ENCODE data around the gene INSR.

Gene INSR

DNA sequence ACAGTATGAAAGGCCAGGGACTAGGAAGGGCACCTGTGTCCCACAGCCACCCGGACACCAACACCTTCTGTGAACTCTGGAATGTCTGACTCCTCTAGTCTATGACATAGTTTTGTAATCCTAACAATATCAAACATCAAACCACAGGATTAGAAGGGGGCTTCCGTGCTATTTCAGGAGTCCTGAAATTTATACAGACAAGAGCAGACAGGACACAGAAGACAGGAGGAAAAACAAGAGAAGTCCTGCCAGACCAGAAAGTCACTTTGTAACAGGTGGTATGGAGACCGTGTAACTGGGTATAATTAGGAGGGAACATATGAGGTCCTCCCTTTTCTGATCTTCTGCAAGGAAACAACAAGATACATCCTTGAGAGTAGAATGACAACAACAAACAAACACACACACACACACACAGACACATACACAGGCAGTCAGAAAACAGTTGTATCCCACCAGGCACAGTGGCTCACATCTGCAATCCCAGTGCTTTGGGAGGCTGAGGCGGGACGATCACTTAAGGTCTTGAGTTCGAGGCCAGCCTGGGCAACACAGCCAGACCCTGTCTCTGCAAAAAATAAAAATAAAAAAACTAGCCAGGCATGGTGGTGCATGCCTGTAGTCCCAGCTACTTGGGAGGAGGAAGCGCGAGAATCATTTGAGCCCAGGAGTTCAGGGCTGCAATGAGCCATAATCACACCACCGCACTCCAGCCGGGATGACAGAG lies 13.1 kb downstream of the INSR start:
- H3K27me3 Mint-ChIP-seq, result no peaks in the 10 kb centered on the region
- H3K4me1 Mint-ChIP-seq (ENCODE audit: low read depth), result peaks cover 19% of the 10 kb centered on the region
- no peaks in the 10 kb centered on the region for H3K9me3 Mint-ChIP-seq
- no peak overlapping the region for H3K4me3 Mint-ChIP-seq
- no peak overlapping the region for H3K27ac Mint-ChIP-seq
- peaks cover 7% of the 10 kb centered on the region for H3K36me3 Mint-ChIP-seq (ENCODE audit: low read depth)
- intact Hi-C loops (cut with micrococcal nuclease), result no loop called here

- H3K4me1 Mint-ChIP-seq (ENCODE audit: low read depth), result peaks cover 60% of the 10 kb centered on the region
- H3K9me3 Mint-ChIP-seq, result no peaks in the 10 kb centered on the region
- H3K36me3 Mint-ChIP-seq (ENCODE audit: low read depth), result no peaks in the 10 kb centered on the region
- no peak overlapping the region for H3K4me3 Mint-ChIP-seq
- intact Hi-C loops (cut with micrococcal nuclease), result no loop called here
- no peaks in the 10 kb centered on the region for H3K27me3 Mint-ChIP-seq
- H3K27ac Mint-ChIP-seq, result peak overlapping the region; percentile 49
Observed at GRCh38 chr19:7272856-7273578, 21.2 kb downstream of the INSR start.

GRCh38 chr19:7268705-7269098 lies 25.5 kb downstream of the INSR start:
- no peaks in the 10 kb centered on the region for H3K27me3 Mint-ChIP-seq
- peaks cover 70% of the 10 kb centered on the region for H3K4me1 Mint-ChIP-seq (ENCODE audit: low read depth)
- no peak overlapping the region for H3K4me3 Mint-ChIP-seq
- no peaks in the 10 kb centered on the region for H3K9me3 Mint-ChIP-seq
- peak overlapping the region; percentile 59 for H3K27ac Mint-ChIP-seq
- H3K36me3 Mint-ChIP-seq (ENCODE audit: low read depth), result peaks cover 15% of the 10 kb centered on the region
- intact Hi-C loops (cut with micrococcal nuclease), result no loop called here

- H3K9me3 Mint-ChIP-seq, result no peaks in the 10 kb centered on the region
- H3K27ac Mint-ChIP-seq, result peak overlapping the region; percentile 59
- H3K27me3 Mint-ChIP-seq, result no peaks in the 10 kb centered on the region
- intact Hi-C loops (cut with micrococcal nuclease), result no loop called here
- peaks cover 70% of the 10 kb centered on the region for H3K4me1 Mint-ChIP-seq (ENCODE audit: low read depth)
- peaks cover 15% of the 10 kb centered on the region for H3K36me3 Mint-ChIP-seq (ENCODE audit: low read depth)
- H3K4me3 Mint-ChIP-seq, result peak overlapping the region; percentile 48
Observed at GRCh38 chr19:7267792-7268704, 26.2 kb downstream of the INSR start.

- Mint-ChIP-seq H3K4me1 (ENCODE audit: low read depth) (peaks cover 57% of the 10 kb centered on the region), H3K36me3 (ENCODE audit: low read depth) (peaks cover 22% of the 10 kb centered on the region), H3K27ac (no peak overlapping the region), H3K27me3 (no peaks in the 10 kb centered on the region), H3K4me3 (no peak overlapping the region), H3K9me3 (no peaks in the 10 kb centered on the region)
- intact Hi-C loops (cut with micrococcal nuclease), result no loop called here
Observed at GRCh38 chr19:7266832-7267231, 27.4 kb downstream of the INSR start.

GRCh38 chr19:7265963-7266362 lies 28.3 kb downstream of the INSR start:
- Mint-ChIP-seq H3K4me3 (no peak overlapping the region), H3K27me3 (no peaks in the 10 kb centered on the region)
- intact Hi-C loops (cut with micrococcal nuclease), result no loop called here

DNA sequence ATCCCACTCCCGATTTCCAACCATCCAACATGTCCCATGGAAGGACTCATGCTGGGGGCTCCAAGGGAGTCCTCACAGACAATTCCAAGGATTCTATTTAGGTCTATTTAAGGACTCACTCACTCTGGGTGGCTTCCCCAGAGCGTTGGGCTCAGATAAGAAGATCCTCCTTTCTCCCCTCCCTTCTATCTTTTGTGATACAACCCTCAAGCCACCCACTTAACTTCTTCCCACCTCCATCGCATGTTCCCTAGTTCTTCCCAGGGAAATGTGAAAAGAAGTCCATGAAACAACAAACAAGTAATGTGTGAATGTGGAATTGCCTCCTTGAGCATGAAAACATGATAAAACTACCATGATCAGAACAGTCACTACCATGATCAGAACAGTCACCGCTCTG lies 29.4 kb downstream of the INSR start:
- no peaks in the 10 kb centered on the region for H3K27me3 Mint-ChIP-seq
- no peak overlapping the region for H3K27ac Mint-ChIP-seq
- H3K4me1 Mint-ChIP-seq (ENCODE audit: low read depth), result peaks cover 43% of the 10 kb centered on the region
- H3K4me3 Mint-ChIP-seq, result no peak overlapping the region
- H3K36me3 Mint-ChIP-seq (ENCODE audit: low read depth), result peaks cover 22% of the 10 kb centered on the region
- no peaks in the 10 kb centered on the region for H3K9me3 Mint-ChIP-seq
- intact Hi-C loops (cut with micrococcal nuclease), result no loop called here

More at GRCh38 chr19:7265963-7266362, 28.3 kb downstream of the INSR start:
- H3K9me3 Mint-ChIP-seq, result no peaks in the 10 kb centered on the region
- peaks cover 52% of the 10 kb centered on the region for H3K4me1 Mint-ChIP-seq (ENCODE audit: low read depth)
- peak overlapping the region; percentile 21 for H3K27ac Mint-ChIP-seq
- peaks cover 22% of the 10 kb centered on the region for H3K36me3 Mint-ChIP-seq (ENCODE audit: low read depth)

- Mint-ChIP-seq H3K27ac (no peak overlapping the region), H3K27me3 (no peaks in the 10 kb centered on the region), H3K4me1 (ENCODE audit: low read depth) (peaks cover 39% of the 10 kb centered on the region), H3K4me3 (no peak overlapping the region), H3K9me3 (no peaks in the 10 kb centered on the region), H3K36me3 (ENCODE audit: low read depth) (peaks cover 22% of the 10 kb centered on the region)
- intact Hi-C loops (cut with micrococcal nuclease), result no loop called here
Observed at GRCh38 chr19:7263521-7263920, 30.7 kb downstream of the INSR start.

GRCh38 chr19:7263066-7263465 lies 31.1 kb downstream of the INSR start:
- H3K36me3 Mint-ChIP-seq (ENCODE audit: low read depth), result peaks cover 22% of the 10 kb centered on the region
- intact Hi-C loops (cut with micrococcal nuclease), result no loop called here
- H3K27ac Mint-ChIP-seq, result no peak overlapping the region
- no peak overlapping the region for H3K4me3 Mint-ChIP-seq
- H3K9me3 Mint-ChIP-seq, result no peaks in the 10 kb centered on the region
- H3K27me3 Mint-ChIP-seq, result no peaks in the 10 kb centered on the region
- H3K4me1 Mint-ChIP-seq (ENCODE audit: low read depth), result peaks cover 35% of the 10 kb centered on the region

DNA sequence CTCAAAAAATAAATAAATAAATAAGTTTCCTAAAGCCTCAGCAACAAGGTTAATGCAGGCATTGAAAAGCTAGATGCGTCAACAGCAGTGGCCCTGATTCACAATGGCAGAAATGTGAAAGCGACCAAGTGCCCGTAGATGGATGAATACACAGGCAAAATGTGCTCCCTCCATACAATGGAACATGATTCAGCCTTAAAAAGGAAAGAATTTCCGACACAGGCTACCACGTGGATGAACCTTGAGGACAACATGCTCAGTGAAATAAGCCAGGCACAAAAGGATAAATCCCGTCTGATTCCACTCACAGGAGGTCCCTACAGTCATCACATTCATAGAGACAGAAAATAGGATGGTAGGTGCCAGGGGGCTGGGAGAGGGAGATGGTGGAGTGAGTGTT lies 31.7 kb downstream of the INSR start:
- Mint-ChIP-seq H3K36me3 (ENCODE audit: low read depth) (peaks cover 19% of the 10 kb centered on the region), H3K4me3 (no peak overlapping the region), H3K9me3 (no peaks in the 10 kb centered on the region), H3K27ac (no peak overlapping the region), H3K27me3 (no peaks in the 10 kb centered on the region), H3K4me1 (ENCODE audit: low read depth) (peaks cover 31% of the 10 kb centered on the region)
- intact Hi-C loops (cut with micrococcal nuclease), result no loop called here

DNA sequence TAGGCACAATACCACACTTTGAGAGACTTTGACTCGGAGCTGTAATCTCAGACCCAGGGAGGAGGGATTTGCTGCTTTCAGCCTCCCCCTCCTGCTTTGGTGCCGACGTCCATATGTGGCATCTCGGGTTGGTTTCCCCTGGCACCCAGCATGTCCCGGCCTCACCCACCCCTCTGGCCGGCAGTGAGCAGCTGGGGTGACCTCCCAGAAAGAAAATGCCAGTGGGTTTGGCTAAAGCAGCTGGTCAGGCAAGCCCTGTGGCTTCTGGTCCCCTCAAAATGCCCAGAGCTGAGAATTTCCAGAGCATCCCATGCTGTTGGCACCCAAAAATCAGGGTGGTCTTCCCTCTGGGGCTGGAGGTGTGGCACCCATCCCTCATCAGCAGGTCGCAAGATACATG lies 34.1 kb downstream of the INSR start:
- no peak overlapping the region for H3K27ac Mint-ChIP-seq
- peaks cover 7% of the 10 kb centered on the region for H3K36me3 Mint-ChIP-seq (ENCODE audit: low read depth)
- no peaks in the 10 kb centered on the region for H3K27me3 Mint-ChIP-seq

GRCh38 chr19:7258840-7259395 lies 35.3 kb downstream of the INSR start:
- H3K4me3 Mint-ChIP-seq, result no peak overlapping the region
- intact Hi-C loops (cut with micrococcal nuclease), result no loop called here
- no peaks in the 10 kb centered on the region for H3K9me3 Mint-ChIP-seq
- no peaks in the 10 kb centered on the region for H3K27me3 Mint-ChIP-seq
- peaks cover 24% of the 10 kb centered on the region for H3K4me1 Mint-ChIP-seq (ENCODE audit: low read depth)
- peaks cover 7% of the 10 kb centered on the region for H3K36me3 Mint-ChIP-seq (ENCODE audit: low read depth)
- no peak overlapping the region for H3K27ac Mint-ChIP-seq

More for the DNA sequence above, 34.1 kb downstream of the INSR start:
- peaks cover 27% of the 10 kb centered on the region for H3K4me1 Mint-ChIP-seq (ENCODE audit: low read depth)
- no peaks in the 10 kb centered on the region for H3K9me3 Mint-ChIP-seq
- no peak overlapping the region for H3K4me3 Mint-ChIP-seq
- intact Hi-C loops (cut with micrococcal nuclease), result no loop called here

- H3K27ac Mint-ChIP-seq, result no peak overlapping the region
- intact Hi-C loops (cut with micrococcal nuclease), result no loop called here
Observed at GRCh38 chr19:7258041-7258839, 36.0 kb downstream of the INSR start.

More at GRCh38 chr19:7258041-7258839, 36.0 kb downstream of the INSR start:
- Mint-ChIP-seq H3K27me3 (no peaks in the 10 kb centered on the region), H3K9me3 (no peaks in the 10 kb centered on the region), H3K36me3 (ENCODE audit: low read depth) (peaks cover 7% of the 10 kb centered on the region), H3K4me1 (ENCODE audit: low read depth) (peaks cover 28% of the 10 kb centered on the region), H3K4me3 (no peak overlapping the region)
